Caco-2 (cell line): Measurements from ENCODE around the gene SRPK1. TPM values are rescaled to one million over a fixed set of nuclear protein-coding genes. Genes with fewer than 3 reads are reported as not detected.

ENCODE experiments used
- BruUV-seq: library from RNA; stranded (reverse); fragments of 400-500 nt; replicated peaks from 2 replicates; lab custom pipeline; 2021; lab: Mats Ljungman, UMichigan
- CTCF ChIA-PET: fragments of 300-600 bp; sonication (Branson Sonifier 250); formaldehyde crosslinking; loops from one replicate; lab custom pipeline; 2022; ENCODE audit warnings: antibody characterized with exemption; lab: Charles Lee
- POLR2A ChIA-PET: fragments of 300-600 bp; sonication (Branson Sonifier 250); formaldehyde crosslinking; loops from one replicate; lab custom pipeline; 2022; ENCODE audit warnings: antibody characterized with exemption; lab: Charles Lee
- DNase-seq, 2 experiments: peaks; one replicate each; pipeline versions ENCODE4 v3.0.0 to v3.0.0-alpha.2; 2020 to 2022
- H3K27me3 ChIP-seq: replicated peaks from 2 replicates; pipeline ENCODE4 v1.6.0; 2011; ENCODE audit warnings: low read length; ENCODE audit not compliant: control insufficient read depth, insufficient read depth
- H3K36me3 ChIP-seq: 2 replicates; pipeline ENCODE4 v1.5.1; 2011; ENCODE audit warnings: low read length; ENCODE audit not compliant: control insufficient read depth, insufficient read depth
- H3K4me1 ChIP-seq: fragments of 250-450 bp; sonication (Bioruptor Pico); 2 replicates; pipeline ENCODE4 v1.5.1; 2020; ENCODE audit warnings: mild to moderate bottlenecking
- H3K4me3 ChIP-seq: 2 replicates; pipeline ENCODE4 v1.5.1; 2011; ENCODE audit warnings: low read depth, mild to moderate bottlenecking, control low read depth, low read length
- H3K9me3 ChIP-seq: fragments of 250-450 bp; sonication (Bioruptor Pico); 2 replicates; pipeline ENCODE4 v1.5.1; 2020; ENCODE audit warnings: mild to moderate bottlenecking, moderate library complexity
- H3K27ac Mint-ChIP-seq: one replicate; pipeline ENCODE4 v1.8.0; 2022; ENCODE audit warnings: mixed read lengths; ENCODE audit not compliant: unreplicated experiment
- H3K27me3 Mint-ChIP-seq: one replicate; pipeline ENCODE4 v1.8.0; 2022; ENCODE audit warnings: mixed read lengths; ENCODE audit not compliant: insufficient read depth, unreplicated experiment
- H3K36me3 Mint-ChIP-seq: one replicate; pipeline ENCODE4 v1.8.0; 2022; ENCODE audit warnings: mild to moderate bottlenecking, mixed read lengths; ENCODE audit not compliant: insufficient read depth, unreplicated experiment
- H3K4me1 Mint-ChIP-seq: one replicate; pipeline ENCODE4 v1.8.0; 2022; ENCODE audit warnings: low read depth, mixed read lengths; ENCODE audit not compliant: unreplicated experiment
- H3K4me3 Mint-ChIP-seq: one replicate; pipeline ENCODE4 v1.8.0; 2022; ENCODE audit warnings: mild to moderate bottlenecking, moderate library complexity, mixed read lengths; ENCODE audit not compliant: unreplicated experiment
- H3K9me3 Mint-ChIP-seq: one replicate; pipeline ENCODE4 v1.8.0; 2022; ENCODE audit warnings: mixed read lengths; ENCODE audit not compliant: unreplicated experiment
- CTCF ChIP-seq, 2 experiments: fragments of 200-600 bp in 1 of 2; IDR thresholded peaks; 1 replicate in 1 of 2; 2 replicates in 1 of 2; pipeline versions ENCODE4 v1.5.1 to v1.8.0; 2011 to 2022; ENCODE audit warnings: antibody characterized with exemption in 1 of 2, control low read depth in 1 of 2, inconsistent platforms in 1 of 2, low read depth in 1 of 2, low read length in 1 of 2, mild to moderate bottlenecking in 1 of 2, moderate library complexity in 1 of 2; ENCODE audit not compliant: insufficient read depth in 1 of 2, severe bottlenecking in 1 of 2, unreplicated experiment in 1 of 2
- intact Hi-C: fragments of 100-400 bp; cut with micrococcal nuclease; formaldehyde crosslinking; loops from one replicate; pipeline ENCODE4 v1.10.0; 2022; ENCODE audit not compliant: unreplicated experiment
- total RNA-seq: library from RNA; stranded (reverse); gene quantifications from 2 replicates; pipeline ENCODE4 v1.2.3, GENCODE V29; 2022

SRPK1 gene
- total RNA-seq, 1 experiment from 2014 or later = 114 TPM

GRCh38 chr6:35929601-35930000 is 8.7 kb upstream of the SRPK1 start:
- H3K4me3 Mint-ChIP-seq = no peak overlapping the region

GRCh38 chr6:35926509-35927215 is 5.8 kb upstream of the SRPK1 start:
- Mint-ChIP-seq H3K4me3 (no peak overlapping the region), H3K4me1 (peaks cover 22% of the 10 kb centered on the region), H3K9me3 (no peaks in the 10 kb centered on the region), H3K36me3 (no peaks in the 10 kb centered on the region), H3K27me3 (no peaks in the 10 kb centered on the region), H3K27ac (no peak overlapping the region)
- CTCF ChIA-PET = no interaction called here
- POLR2A ChIA-PET = no interaction called here
- DNase-seq = no peak
- BruUV-seq = no TSS peak
- Histone ChIP-seq H3K4me1 (peaks cover 15% of the 10 kb centered on the region; the same call in 1 of the 2 replicates), H3K27me3 (no peaks in the 10 kb centered on the region), H3K9me3 (no peaks in the 10 kb centered on the region), H3K36me3 (no peaks in the 10 kb centered on the region), H3K4me3 (no peak overlapping the region)
- intact Hi-C loops = no loop called here
- TF ChIP-seq CTCF (IDR thresholded peaks at IDR 0.05; ENCODE audit: insufficient read depth in 1 of 2, low read depth in 1 of 2, low read length in 1 of 2, severe bottlenecking in 1 of 2, unreplicated experiment in 1 of 2) = no peak

More at GRCh38 chr6:35929601-35930000, 8.7 kb upstream of the SRPK1 start:
- Mint-ChIP-seq H3K36me3 (no peaks in the 10 kb centered on the region), H3K27me3 (no peaks in the 10 kb centered on the region), H3K4me1 (peaks cover 12% of the 10 kb centered on the region), H3K27ac (no peak overlapping the region), H3K9me3 (no peaks in the 10 kb centered on the region)
- H3K36me3 ChIP-seq = no peaks in the 10 kb centered on the region
- H3K4me1 ChIP-seq = 0 out of 2 replicates have a peak, but pooled peaks cover 3% of the 10 kb centered on the region
- ChIA-PET CTCF (no interaction called here), POLR2A (interaction anchor here (0.8 kb wide), 1 partner anchor 24 kb away, joined by 5 read pairs; no protein-coding TSS in a partner anchor)
- no peak overlapping the region for H3K4me3 ChIP-seq
- no peak for TF ChIP-seq CTCF (IDR thresholded peaks at IDR 0.05; ENCODE audit: insufficient read depth in 1 of 2, low read depth in 1 of 2, low read length in 1 of 2, severe bottlenecking in 1 of 2, unreplicated experiment in 1 of 2)
- no peak for DNase-seq
- intact Hi-C loops = no loop called here
- H3K9me3 ChIP-seq = no peaks in the 10 kb centered on the region
- H3K27me3 ChIP-seq = no peaks in the 10 kb centered on the region
- BruUV-seq = no TSS peak

GRCh38 chr6:35925961-35926360 is 5.1 kb upstream of the SRPK1 start:
- Histone ChIP-seq H3K4me3 (no peak overlapping the region), H3K27me3 (no peaks in the 10 kb centered on the region), H3K36me3 (no peaks in the 10 kb centered on the region), H3K9me3 (no peaks in the 10 kb centered on the region), H3K4me1 (peaks cover 18% of the 10 kb centered on the region; the same call in 1 of the 2 replicates)
- no peaks in the 10 kb centered on the region for H3K27me3 Mint-ChIP-seq
- H3K9me3 Mint-ChIP-seq = no peaks in the 10 kb centered on the region
- POLR2A ChIA-PET = no interaction called here
- no TSS peak for BruUV-seq
- peaks cover 28% of the 10 kb centered on the region for H3K4me1 Mint-ChIP-seq
- TF ChIP-seq CTCF (IDR thresholded peaks at IDR 0.05; ENCODE audit: insufficient read depth in 1 of 2, low read depth in 1 of 2, low read length in 1 of 2, severe bottlenecking in 1 of 2, unreplicated experiment in 1 of 2) = no peak
- CTCF ChIA-PET = interaction anchor here (0.6 kb wide), 1 partner anchor 195 kb away, joined by 5 read pairs; no protein-coding TSS in a partner anchor
- DNase-seq = no peak
- intact Hi-C loops = no loop called here
- no peak overlapping the region for H3K27ac Mint-ChIP-seq
- no peak overlapping the region for H3K4me3 Mint-ChIP-seq
- no peaks in the 10 kb centered on the region for H3K36me3 Mint-ChIP-seq
